Astrocyte (in vitro differentiated cells and primary cell): Measurements from ENCODE around the gene GIPC1. TPM values are rescaled to one million over a fixed set of nuclear protein-coding genes. Genes with fewer than 3 reads are reported as not detected.

Source experiments
- DNase-seq: peaks from one replicate; pipeline ENCODE4 v3.0.0-alpha.2; 2010; ENCODE audit warnings: low read depth
- FAIRE-seq: peaks from 2 replicates; lab custom pipeline; 2011; peaks lifted over from hg19 to GRCh38; lab: Jason Lieb, UNC
- H2AFZ ChIP-seq: 2 replicates; pipeline ENCODE4 v1.6.0; 2012; ENCODE audit warnings: low read depth, low read length, inconsistent platforms
- H3K27ac ChIP-seq: 2 replicates; pipeline ENCODE4 v1.5.1; 2011; ENCODE audit warnings: low read depth, low read length, inconsistent platforms
- H3K27me3 ChIP-seq: 2 replicates; pipeline ENCODE4 v1.6.0; 2011; ENCODE audit warnings: low read length, inconsistent platforms; ENCODE audit not compliant: insufficient read depth
- H3K36me3 ChIP-seq: 2 replicates; pipeline ENCODE4 v1.5.1; 2011; ENCODE audit warnings: low read length, inconsistent platforms; ENCODE audit not compliant: insufficient read depth
- H3K4me1 ChIP-seq: 2 replicates; pipeline ENCODE4 v1.5.1; 2011; ENCODE audit warnings: low read length, inconsistent platforms; ENCODE audit not compliant: insufficient read depth
- H3K4me2 ChIP-seq: 2 replicates; pipeline ENCODE4 v1.6.0; 2012; ENCODE audit warnings: low read length, inconsistent platforms
- H3K4me3 ChIP-seq: 2 replicates; pipeline ENCODE4 v1.5.1; 2011; ENCODE audit warnings: low read depth, mild to moderate bottlenecking, low read length, inconsistent platforms; ENCODE audit not compliant: insufficient read depth
- H3K79me2 ChIP-seq: 2 replicates; pipeline ENCODE4 v1.6.0; 2012; ENCODE audit warnings: mild to moderate bottlenecking, low read length, inconsistent platforms; ENCODE audit not compliant: insufficient read depth
- H3K9ac ChIP-seq: 2 replicates; pipeline ENCODE4 v1.6.0; 2012; ENCODE audit warnings: mild to moderate bottlenecking, low read length, inconsistent platforms
- H3K9me3 ChIP-seq: 2 replicates; pipeline ENCODE4 v1.5.1; 2012; ENCODE audit warnings: low read depth, mild to moderate bottlenecking, low read length, inconsistent platforms; ENCODE audit not compliant: insufficient read depth
- H4K20me1 ChIP-seq: 2 replicates; pipeline ENCODE4 v1.6.0; 2012; ENCODE audit warnings: low read length, inconsistent platforms; ENCODE audit not compliant: insufficient read depth
- H3K27ac Mint-ChIP-seq: one replicate; pipeline ENCODE4 v1.8.0; 2021; ENCODE audit warnings: mild to moderate bottlenecking, mixed read lengths; ENCODE audit not compliant: unreplicated experiment
- H3K27me3 Mint-ChIP-seq: one replicate; pipeline ENCODE4 v1.8.0; 2021; ENCODE audit warnings: low read depth, mixed read lengths; ENCODE audit not compliant: unreplicated experiment
- H3K36me3 Mint-ChIP-seq: one replicate; pipeline ENCODE4 v1.8.0; 2021; ENCODE audit warnings: low read depth, mixed read lengths; ENCODE audit not compliant: unreplicated experiment
- H3K4me1 Mint-ChIP-seq: one replicate; pipeline ENCODE4 v1.8.0; 2021; ENCODE audit warnings: low read depth, mixed read lengths; ENCODE audit not compliant: unreplicated experiment
- H3K4me3 Mint-ChIP-seq: one replicate; pipeline ENCODE4 v1.8.0; 2021; ENCODE audit warnings: mild to moderate bottlenecking, moderate library complexity, mixed read lengths; ENCODE audit not compliant: unreplicated experiment
- H3K9me3 Mint-ChIP-seq: one replicate; pipeline ENCODE4 v1.8.0; 2021; ENCODE audit warnings: mild to moderate bottlenecking, mixed read lengths; ENCODE audit not compliant: unreplicated experiment
- CTCF ChIP-seq: IDR thresholded peaks from 2 replicates; pipeline ENCODE4 v1.5.1; 2011; ENCODE audit warnings: low read depth, mild to moderate bottlenecking, inconsistent platforms, low read length, moderate library complexity; ENCODE audit not compliant: insufficient read depth
- EZH2 ChIP-seq: IDR thresholded peaks from 2 replicates; pipeline ENCODE4 v1.6.1; 2012; ENCODE audit warnings: mild to moderate bottlenecking, low read length, inconsistent platforms; ENCODE audit not compliant: insufficient read depth
- total RNA-seq: library from RNA; stranded (reverse); gene quantifications from 2 replicates; pipeline ENCODE4 v1.2.1, GENCODE V29; 2021

GIPC1 gene
- total RNA-seq, 1 donor from 2014 or later, result 169 TPM

GRCh38 chr19:14472202-14472938 is 23.6 kb downstream of the GIPC1 start:
- peaks cover 30% of the 10 kb centered on the region for H4K20me1 ChIP-seq
- H3K27ac Mint-ChIP-seq, result no peak overlapping the region
- peaks cover 11% of the 10 kb centered on the region for H3K27me3 ChIP-seq
- H3K4me1 Mint-ChIP-seq, result peaks cover 10% of the 10 kb centered on the region
- peak overlapping the region; percentile 62 for H3K4me2 ChIP-seq
- TF ChIP-seq EZH2 (peak; percentile 40), CTCF (peak; percentile 45)
- H2AFZ ChIP-seq, result peak overlapping the region; percentile 26
- peaks cover 4% of the 10 kb centered on the region for H3K36me3 Mint-ChIP-seq
- no peaks in the 10 kb centered on the region for H3K79me2 ChIP-seq
- no peak overlapping the region for H3K9ac ChIP-seq
- H3K27ac ChIP-seq, result no peak overlapping the region
- no peaks in the 10 kb centered on the region for H3K9me3 ChIP-seq
- no peaks in the 10 kb centered on the region for H3K9me3 Mint-ChIP-seq
- H3K4me3 ChIP-seq, result no peak overlapping the region
- FAIRE-seq (no peak), DNase-seq (no peak)
- peaks cover 12% of the 10 kb centered on the region for H3K4me1 ChIP-seq
- no peaks in the 10 kb centered on the region for H3K27me3 Mint-ChIP-seq
- no peak overlapping the region for H3K4me3 Mint-ChIP-seq
- no peaks in the 10 kb centered on the region for H3K36me3 ChIP-seq

GRCh38 chr19:14471436-14472187 is 24.3 kb downstream of the GIPC1 start:
- Histone ChIP-seq H3K4me1 (peaks cover 12% of the 10 kb centered on the region), H3K36me3 (no peaks in the 10 kb centered on the region), H3K27me3 (peaks cover 11% of the 10 kb centered on the region), H3K27ac (no peak overlapping the region), H3K4me2 (peak overlapping the region; percentile 62), H4K20me1 (peaks cover 22% of the 10 kb centered on the region), H2AFZ (no peak overlapping the region), H3K9me3 (no peaks in the 10 kb centered on the region), H3K9ac (no peak overlapping the region), H3K79me2 (no peaks in the 10 kb centered on the region), H3K4me3 (no peak overlapping the region)
- H3K27me3 Mint-ChIP-seq, result no peaks in the 10 kb centered on the region
- no peak overlapping the region for H3K27ac Mint-ChIP-seq
- TF ChIP-seq EZH2, result no peak
- TF ChIP-seq CTCF, result no peak
- no peaks in the 10 kb centered on the region for H3K9me3 Mint-ChIP-seq
- no peak for DNase-seq
- H3K36me3 Mint-ChIP-seq, result peaks cover 3% of the 10 kb centered on the region
- H3K4me1 Mint-ChIP-seq, result peaks cover 8% of the 10 kb centered on the region
- H3K4me3 Mint-ChIP-seq, result no peak overlapping the region
- no peak for FAIRE-seq
